GM23248 (cell line): ENCODE measurements around the gene P2RY13.

Source experiments
- EZH2 ChIP-seq: fragments of 200-600 bp; sonication (generic); IDR thresholded peaks from 2 replicates; pipeline ENCODE4 v1.6.1; 2018; ENCODE audit warnings: antibody characterized with exemption, mild to moderate bottlenecking; ENCODE audit not compliant: insufficient read depth, poor library complexity, severe bottlenecking
- EZH2phosphoT487 ChIP-seq: fragments of 200-600 bp; sonication (generic); IDR thresholded peaks from 2 replicates; pipeline ENCODE4 v1.6.1; 2018; ENCODE audit warnings: antibody characterized with exemption, moderate library complexity, mild to moderate bottlenecking, low read depth; ENCODE audit not compliant: insufficient read depth

DNA sequence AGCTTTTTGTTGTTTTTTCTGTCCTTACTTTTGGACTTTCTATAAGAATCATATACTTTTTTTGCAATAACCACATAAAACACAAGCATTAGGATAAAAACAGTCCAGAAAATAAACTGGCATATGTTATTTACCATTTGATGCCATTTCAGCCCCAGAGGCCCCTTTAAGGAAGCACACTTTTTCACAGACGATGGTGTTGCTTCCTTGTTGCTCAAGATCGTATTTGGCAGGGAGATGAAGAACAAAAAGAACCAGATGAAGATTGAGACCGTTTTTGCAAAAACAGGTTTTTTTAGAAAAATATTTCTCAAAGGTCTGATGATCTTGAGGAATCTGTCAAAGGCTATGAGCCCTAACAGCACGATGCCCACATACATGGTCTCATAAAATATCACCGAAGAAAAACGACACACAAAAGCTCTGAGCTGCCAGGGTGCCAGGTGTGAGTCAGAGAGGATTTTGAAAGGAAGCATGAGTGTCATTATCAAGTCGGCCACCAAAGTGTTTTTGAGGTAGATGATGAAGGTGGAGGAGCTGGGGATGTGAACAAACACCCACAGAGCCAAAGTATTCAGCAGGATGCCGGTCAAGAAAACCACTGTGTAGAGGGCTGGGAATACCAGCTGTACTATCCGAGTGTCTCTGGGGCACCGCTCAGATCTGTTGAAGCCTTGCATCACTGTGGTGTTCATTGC, 902 bp downstream of the P2RY13 start:
- no peak for TF ChIP-seq EZH2
- TF ChIP-seq EZH2phosphoT487 = no peak
